ENCODE data around the gene RHBDL1.

RHBDL1 gene

DNA sequence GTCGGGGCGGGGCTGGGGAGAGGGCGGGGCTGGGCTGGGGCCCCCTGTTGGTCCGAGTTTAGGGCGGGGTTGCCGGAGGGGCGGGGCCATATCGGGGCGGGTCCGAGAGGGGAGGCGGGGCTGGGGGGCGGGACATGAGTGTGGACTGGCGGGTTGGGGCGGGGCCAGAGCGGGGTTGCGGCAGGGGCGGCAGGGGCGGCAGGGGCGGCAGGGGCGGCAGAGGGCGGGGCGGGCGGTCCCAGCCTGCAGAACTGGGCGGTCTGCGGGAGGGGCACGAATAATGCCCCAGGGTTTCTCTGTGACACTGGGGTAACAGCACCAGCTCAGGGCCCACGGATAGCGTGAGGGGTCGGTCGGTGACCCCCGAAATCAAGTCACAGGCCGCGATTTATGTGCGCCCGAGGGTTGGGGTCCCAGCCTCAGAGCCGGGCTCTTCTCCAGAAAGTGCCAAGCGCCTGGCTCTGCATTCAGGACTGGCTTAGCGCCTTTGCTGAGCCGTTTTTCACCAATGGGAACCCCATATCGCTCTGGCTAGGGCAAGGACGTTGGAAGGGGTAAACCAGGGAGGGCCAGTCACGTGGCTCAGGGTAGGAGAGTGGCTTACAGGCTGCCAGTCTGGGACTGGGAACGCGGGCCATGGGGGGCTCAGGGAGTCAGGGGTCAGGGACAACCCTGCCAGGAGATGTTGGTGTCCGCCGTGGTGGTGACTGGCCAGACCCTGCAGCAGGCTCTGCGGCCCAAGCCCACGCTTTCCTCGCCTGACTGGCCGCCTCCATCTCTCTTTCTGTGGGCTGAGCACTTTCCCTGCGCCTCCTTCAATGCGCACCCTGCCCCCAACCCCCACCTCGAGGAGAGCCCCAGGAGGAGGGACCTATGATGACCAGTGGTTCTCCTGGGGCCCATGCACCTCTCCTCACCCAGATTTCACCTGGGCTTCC lies 38.1 kb upstream of the RHBDL1 start:
- DNase-seq = peak; percentile 83

DNA sequence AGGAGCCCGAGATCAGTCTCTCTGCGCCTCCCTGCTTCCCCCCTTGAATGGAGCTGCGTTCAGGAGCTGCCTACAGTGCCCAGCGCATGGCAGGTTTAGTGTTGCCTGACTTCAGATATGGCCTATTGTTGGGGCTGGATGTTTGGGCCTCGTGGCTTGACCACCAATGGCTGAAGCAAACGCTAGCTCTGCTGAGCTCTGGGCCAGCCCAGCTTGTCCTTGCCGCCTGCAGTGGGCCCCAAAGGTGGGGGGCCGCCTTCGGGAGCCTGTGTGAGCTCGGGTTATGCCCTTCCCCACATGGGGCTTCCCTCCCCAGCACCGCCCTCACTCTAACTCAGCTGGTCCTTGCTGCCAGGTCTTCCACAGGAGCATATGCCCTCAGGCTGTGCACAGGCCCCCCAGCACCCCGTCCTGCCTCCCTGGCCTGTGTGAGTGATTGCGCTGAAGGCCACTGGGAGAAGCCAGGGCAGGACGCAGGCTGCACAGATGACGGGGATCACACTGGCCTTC lies 37.4 kb upstream of the RHBDL1 start:
- DNase-seq = no peak

DNA sequence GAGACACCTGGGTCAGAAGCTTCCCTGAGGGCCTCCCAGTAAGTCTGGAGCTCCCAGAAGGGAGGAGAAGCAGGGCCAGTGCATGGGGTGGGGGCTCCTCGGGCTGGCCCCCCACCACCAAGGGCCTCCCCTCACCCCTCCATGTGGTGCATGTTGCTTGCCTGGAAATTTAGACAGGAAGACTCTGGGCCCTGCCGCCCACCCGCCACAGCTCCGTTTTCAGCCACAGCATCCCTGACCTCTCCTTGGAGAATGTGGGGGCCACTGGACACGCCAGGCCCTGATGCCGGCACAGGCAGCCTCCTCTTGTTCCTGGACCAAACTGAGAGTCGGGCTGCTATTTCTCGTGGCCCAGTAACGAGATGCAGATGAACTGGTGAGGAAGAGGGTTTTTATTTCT lies 36.6 kb upstream of the RHBDL1 start:
- no peak for DNase-seq

DNA sequence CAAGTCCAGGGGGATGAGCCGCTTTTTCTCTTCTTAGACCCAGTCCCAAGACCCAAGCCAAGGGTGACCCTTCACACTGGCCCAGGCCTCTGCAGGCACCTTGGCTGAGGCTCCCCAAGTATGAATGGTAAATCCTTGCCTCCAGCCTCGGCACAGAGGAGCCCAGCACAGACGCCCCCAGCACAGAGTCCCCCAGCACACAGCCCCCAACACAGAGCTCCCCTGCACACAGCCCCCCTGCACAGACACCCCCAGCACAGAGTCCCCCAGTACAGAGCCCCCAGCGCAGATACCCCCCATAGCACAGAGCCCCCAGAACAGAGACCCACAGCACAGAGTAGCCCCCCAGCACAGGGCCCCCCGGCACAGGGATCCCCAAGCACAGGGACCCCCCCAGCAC lies 34.9 kb upstream of the RHBDL1 start:
- DNase-seq = no peak

DNA sequence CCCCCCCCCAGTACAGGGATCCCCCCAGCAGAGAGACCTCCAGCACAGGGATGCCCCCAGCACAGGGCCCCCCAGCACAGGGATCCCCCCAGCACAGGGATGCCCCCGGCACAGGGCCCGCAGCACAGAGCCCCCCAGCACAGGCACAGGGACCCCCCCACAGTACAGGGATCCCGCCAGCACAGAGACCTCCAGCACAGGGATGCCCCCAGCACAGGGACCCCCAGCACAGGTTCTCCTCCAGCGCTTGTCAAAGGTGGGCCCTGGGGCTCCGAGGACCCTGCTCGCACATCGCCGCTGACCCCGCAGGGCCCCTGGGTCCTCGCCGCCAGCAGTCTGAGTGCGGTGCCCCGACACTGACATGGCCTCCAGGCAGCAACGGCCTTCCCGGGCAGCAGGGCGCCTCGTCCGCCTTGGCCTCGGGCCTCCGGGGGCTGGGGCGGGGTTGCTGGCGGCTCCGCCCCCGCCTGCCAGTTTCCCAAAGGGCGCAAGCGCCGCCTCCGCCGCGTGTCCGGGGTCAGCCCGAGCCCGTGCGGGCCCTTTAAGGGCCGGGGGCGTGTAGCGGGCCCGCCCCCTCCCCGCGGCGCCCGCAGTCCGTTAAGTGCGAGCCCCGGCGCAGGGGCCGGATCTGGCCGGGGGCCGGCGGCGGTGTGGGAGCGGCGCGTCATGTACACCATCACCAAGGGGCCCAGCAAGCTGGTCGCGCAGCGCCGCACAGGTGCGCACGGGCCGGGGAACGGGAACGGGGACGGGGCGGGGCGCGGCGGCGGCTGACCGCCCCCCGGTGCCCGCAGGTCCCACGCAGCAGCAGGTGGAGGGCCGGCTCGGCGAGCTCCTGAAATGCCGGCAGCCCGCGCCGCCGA lies 33.9 kb upstream of the RHBDL1 start, which contains the start of gene MCRIP2:
Gene MCRIP2, plus strand, starts transcription at position 503 of the 863 bp plus-strand sequence. Its CDS starts 164 bp downstream, at position 667.
- peak; percentile 73 for DNase-seq

DNA sequence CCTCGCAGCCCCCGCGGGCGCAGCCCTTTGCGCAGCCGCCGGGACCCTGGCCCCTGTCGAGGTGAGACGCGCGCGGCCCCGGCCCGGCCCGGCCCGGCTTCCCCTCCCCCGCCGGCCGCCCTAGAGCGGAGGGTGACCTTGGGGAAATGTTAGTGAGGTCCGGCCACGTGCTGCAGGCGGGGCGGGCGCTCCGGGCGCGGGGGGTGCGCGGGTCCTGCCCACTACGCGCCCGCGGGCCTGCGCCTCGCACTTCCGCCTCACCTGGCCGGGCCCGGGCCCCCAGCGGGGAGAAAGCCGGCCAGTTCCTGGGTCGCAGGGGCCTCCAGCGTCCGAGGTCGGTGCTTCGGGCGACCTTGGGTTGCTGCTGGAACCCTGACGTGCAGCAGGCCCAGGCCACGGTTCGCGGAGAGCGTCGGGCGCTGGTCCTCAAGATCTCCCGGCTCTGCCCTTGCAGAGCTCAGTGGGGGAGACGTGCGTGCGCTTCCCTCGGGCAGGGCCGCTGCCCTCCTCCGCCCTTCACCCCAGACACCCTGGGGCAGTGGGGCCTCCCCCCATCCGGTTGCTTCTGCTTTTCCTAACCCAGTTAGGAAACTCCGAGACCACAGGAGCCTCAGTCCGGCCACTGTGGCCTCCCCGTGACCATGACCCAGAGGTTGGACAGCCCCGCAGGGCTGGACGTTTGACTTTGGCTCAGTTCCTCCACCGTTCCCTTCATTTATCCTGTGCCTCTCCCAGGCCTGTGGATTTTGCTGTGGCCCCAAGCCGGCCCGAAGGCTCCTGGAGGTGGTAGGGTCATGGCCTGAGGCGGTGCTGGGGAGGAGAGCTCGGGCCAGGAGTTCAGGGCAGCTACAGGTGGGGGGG lies 33.1 kb upstream of the RHBDL1 start:
- DNase-seq = peak; percentile 43

DNA sequence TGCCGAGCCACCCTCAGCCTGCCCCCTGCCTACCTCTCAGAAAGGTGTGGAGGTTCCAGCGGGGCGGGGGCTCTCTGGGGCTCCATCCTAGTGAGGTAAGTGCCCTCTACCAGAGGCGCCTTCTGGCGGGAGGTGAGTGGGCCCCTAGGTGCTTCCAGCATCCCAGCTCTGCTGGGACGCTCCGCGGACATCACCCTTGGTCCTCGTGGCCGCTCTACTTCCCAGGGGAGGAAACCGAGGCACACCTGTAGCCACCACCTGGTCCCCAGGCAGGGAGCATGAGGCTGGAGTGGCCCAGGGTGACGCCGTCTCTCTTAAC lies 32.5 kb upstream of the RHBDL1 start:
- no peak for DNase-seq

DNA sequence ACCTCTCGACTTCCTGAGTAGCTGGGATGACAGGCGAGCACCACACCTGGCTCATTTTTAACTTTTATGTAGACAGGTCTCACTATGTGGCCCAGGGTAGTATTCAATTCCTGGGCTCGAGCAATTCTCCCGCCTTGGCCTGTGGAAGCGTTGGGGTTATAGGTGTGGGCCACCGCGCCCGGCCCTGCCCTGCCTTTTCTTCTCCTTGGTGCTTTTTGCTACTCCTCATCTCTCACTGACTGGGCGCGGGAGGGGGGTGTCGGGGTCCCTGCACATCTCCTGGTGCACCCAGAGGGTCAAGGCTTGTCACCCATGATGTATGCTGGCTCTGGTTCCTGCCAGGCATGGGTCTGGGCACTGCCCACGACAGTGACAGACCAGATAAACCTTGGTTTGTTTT lies 30.9 kb upstream of the RHBDL1 start:
- no peak for DNase-seq

DNA sequence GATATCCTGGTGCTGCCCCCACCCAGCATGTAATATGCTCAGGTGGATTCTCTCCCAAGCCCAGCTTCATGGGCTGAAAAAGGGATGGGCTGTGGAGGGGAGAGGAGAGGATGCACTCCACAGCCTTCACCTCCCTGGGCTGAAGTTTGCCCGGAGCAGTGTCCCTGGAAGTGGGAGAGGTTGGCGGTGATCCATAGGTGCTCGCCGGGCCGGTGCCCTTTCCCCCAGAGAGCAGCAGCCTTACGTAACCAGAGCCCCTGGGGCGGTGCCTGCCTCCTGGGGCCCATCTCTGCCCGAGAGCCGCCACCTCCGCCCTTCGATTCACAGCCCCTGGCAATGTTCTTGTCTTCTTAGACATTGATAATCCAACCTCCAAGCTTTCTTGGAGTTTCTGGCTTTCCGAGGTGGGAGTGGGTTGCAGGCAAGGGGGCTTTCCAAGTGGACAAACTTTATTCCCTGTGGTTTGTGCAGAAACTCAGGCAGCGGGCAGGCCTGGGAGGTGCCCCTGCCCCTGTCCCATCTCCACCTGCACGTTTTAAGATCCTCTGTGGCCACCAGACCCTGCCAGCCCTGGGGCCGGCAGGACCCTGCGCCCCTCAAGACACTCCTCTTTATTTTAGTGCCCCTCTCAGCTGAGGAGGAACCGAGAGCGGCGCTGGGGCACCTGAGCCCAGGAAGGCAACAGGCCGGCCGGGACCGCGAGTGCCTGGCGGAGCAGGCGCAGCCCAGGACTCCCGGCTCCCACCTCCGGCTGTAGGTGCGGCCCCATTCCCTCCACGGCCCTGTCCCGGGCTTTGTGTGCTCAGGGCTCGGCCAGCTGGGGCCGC lies 29.4 kb upstream of the RHBDL1 start:
- DNase-seq = no peak

DNA sequence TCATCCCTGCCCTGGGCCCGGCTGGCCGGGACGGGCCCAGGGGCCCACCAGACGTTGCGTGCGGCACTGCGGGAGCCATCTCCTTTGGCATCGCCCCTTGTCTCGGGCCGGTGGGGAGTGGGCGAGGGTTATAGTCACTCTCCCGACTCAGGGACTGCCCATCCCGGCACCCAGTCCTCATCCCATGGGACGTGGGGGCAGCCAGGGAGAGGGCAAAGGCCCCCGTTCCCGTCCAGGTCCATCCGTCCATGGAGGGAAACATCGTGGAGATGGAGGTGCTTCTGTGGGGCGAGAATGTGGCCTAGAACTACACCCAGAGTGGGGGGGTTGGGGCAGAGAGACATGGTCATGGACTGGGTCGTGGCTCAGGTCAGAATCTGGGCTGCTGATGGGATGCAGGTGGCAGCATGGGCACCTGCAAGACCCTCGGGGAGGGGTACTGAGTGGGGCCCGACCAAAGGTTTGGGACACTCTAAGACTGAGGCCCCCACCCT lies 28.7 kb upstream of the RHBDL1 start:
- no peak for DNase-seq

DNA sequence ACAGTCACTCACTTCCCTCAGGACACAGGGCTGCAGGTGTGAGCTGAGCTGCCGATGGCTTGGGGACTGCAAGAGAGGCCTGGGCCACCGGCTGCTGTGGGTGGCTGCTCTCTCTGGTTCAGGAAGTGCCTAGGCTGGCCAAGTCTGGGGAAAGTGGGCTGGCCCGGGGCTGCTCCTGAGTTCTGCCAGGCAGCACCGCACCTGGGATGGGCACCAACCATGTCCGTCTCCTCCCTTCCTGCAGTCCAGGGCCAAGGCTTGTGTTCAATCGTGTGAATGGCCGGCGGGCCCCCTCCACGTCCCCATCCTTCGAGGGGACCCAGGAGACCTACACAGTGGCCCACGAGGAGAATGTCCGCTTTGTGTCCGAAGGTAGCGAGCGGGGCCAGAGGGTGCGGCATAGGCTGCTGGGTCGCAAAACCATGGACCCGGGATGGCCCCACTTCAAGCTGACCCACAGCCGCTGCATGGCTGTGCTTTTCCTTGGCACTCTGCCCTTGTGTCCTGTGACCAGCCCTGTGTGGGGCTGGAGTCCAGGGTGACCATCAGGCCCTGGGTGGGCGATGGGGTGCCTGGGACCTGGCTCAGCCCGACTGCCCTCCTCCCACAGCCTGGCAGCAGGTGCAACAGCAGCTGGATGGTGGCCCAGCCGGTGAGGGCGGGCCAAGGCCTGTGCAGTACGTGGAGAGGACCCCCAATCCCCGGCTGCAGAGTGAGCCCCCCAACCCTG lies 28.1 kb upstream of the RHBDL1 start:
- DNase-seq = no peak

DNA sequence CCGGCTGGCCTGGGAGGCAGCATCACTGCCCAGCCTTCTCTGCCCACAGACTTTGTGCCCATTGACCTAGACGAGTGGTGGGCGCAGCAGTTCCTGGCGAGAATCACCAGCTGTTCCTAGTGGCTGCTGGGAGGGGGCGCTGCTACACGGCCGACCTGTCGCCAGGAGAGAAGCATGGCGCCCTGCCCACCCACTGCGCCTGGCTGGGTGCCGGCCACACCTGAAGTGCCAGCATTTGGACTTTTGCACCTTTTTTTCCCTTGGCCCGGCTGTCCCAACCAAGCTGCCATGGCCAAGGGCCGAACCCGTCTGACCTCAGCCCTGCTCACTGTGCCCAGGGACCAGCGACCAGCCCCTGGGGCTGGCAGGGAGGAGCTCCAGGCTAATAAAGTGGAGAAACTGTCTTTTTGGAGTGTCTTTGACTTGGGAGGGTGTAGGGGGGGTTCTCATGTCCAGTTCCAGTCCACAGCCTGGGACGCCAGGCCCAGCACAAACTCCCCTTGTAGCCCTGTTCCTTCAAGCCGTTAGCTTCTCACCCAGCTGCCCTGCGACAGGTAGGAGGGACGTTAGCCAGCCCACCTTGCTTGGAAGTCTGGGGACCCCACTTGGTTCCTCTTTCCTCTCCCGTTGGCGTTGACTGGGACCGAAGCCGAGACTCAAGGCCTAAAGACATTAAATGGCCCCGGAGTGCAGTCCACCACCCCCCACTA lies 27.2 kb upstream of the RHBDL1 start:
- DNase-seq = peak; percentile 61

DNA sequence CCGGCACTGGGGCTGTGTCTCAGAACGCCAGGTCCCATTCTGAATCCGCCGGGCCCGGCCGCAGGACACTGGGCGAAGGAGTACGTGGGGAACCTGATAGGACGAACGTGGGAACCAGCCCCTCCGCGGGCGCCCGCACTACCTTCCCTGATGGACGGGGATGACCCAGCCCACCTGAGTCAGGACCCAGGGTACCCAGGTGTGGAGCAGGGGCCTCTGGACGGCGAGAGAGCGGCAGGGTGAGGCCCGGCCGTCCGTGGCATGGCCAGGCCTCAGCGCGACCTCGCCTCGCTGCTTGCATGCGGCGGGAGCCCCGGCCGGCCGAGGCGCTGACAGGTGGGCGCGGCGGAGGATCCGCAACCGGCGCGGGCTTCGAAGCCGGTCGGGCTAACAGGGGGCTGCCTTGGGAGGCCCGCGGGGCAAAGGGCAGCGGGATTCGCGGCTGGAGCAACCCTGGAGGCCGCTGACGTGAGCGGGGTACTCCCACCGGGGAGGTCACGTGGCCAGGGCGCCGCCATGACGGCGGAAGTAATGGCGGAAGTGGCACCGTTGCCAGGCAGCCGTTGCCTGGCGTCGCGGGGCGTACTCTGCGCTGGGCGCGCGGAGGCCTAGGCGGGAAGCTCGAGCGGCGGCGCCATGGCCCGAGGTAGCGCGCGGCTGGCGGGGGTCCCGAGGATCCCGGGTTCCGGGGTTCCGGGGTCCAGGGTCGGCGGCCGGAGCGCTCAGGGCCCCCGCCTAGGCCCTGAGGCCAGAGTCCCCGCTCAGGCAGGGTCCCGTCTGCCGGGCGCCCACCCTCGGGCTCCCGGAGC lies 26.5 kb upstream of the RHBDL1 start, which contains the start of gene WDR90:
Gene WDR90, plus strand, starts transcription at position 585 of the 809 bp plus-strand sequence. Its CDS starts 52 bp downstream, at position 637.
- DNase-seq = peak; percentile 94

DNA sequence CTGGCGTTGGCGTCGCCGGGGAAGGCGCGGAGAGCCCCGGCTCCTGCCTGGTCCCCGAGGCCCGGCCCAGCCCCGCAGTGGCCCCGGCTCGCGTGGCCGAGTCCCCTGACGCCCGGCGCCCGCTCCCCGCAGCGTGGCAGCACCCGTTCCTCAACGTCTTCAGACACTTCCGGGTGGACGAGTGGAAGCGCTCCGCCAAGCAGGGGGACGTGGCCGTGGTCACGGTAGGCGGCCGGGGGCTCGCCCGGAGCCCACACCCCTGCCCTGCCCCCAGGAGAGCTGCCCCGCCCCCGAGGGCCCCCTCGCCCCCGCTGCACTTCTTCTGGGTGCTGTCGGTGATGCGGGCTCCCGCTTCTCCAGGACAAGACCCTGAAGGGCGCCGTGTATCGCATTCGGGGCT lies 25.8 kb upstream of the RHBDL1 start:
- DNase-seq = no peak

DNA sequence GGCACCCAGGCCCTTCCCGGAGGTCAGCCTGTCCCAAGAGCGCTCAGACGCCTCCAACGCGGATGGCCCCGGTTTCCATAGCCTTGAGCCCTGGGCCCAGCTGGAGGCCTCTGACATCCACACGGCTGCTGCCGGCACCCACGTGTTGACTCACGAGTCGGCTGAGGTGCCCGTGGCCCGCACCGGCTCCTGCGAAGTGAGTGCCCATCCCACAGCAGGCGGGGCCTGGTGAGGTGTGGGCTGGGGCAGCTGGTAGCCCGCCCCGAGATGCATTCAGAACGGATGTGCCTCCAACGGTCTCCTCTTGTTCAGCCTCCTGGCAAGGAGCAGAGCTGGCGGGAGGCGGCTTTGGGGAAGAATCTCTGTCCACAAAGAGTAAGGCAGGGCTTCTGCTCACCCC lies 23.6 kb upstream of the RHBDL1 start:
- no peak for DNase-seq

DNA sequence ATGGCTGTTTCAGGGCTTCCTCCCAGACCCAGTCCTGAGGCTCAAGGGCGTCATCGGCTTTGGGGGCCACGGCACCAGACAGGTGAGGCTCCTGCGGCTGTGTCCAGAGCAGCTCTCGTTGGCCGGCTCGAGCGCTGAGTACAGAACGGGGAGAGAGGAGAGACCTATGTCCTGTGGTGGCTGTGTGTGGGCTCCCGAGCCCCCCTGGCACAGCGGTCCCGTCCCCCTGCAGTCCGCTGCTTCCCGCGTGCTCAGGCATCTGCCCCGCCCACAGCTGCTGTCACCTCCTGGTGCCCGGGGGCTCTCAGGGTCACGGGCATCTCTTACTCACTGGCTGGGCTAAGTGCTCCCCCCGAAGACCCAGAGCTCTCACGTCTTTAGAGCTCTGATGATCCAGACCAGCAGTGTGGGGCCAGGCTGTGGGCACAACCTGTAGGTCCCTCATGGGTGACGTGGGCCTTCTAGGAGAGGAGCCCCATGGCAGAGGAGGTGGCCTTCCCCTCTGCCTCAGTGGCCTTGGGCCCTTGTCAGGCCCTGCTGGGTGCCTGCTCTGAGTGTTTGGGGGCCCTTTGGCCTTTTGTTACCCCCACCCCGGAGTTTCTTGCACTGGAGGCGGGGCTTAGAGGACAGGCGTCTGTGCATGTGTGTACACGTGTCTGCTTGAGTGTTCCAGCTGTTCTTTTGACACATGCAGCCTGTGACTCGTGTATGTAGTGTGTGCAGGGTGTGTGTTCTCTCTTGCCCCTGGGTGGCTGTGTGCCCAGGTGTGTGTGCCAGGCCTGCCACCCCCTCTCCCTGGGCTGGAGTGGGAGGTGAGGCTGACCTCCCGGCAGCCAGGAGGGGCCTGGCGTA lies 22.8 kb upstream of the RHBDL1 start:
- DNase-seq = no peak

DNA sequence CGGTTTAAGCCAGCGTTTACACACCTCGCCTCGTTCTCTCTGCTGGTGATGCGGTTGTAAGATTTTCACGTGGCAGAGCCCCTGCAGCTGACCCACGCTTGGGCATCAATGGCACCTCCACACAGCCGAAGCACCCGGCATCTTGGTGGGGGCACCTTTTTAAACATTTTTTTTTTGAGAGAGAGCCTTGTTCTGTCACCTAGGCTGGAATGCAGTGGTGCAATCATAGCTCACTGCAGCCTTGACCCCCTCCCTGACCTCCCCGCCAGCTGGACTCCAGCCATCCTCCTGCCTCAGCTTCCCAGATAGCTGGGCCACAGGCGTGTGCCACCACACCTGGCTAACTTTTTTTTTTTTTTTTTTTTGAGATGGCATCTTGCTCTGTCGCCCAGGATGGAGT lies 21.4 kb upstream of the RHBDL1 start:
- DNase-seq = no peak

DNA sequence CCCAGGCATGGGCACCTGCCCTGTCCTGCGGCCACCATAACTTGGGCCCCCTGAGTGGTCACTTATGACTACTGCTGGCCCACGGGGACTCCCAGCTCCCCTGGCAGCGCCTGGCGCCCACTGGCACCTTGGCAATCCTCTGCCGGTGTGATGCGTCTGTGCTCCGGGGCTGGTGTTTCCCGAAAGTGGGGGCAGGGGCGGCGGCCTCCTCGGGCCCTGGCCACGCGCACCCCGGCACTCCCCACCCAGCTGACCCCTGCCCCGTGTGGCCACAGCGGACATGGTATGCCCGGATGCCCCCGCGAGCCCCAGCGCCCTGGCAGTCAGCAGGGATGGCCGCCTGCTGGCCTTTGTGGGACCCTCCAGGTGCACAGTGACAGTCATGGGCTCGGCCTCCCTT lies 18.0 kb upstream of the RHBDL1 start:
- no peak for DNase-seq

Data from activated naive CD4-positive, alpha-beta T cell treated with anti-CD3 and anti-CD28 coated beads, Interleukin-2, amount 50 U/mL, for 16 hours (primary cell).